PC-3 (cell line): ENCODE results near the gene MARCHF9. TPM values are rescaled to one million over a fixed set of nuclear protein-coding genes. Genes with fewer than 3 reads are reported as not detected.

ENCODE experiments used
- ATAC-seq: fragments of 200-7000 bp; cut with Tn5 transposase; 2 replicates; pipeline ENCODE4 v1.9.1; 2020; ENCODE audit warnings: mild to moderate bottlenecking, moderate library complexity
- BruUV-seq: library from RNA; stranded (reverse); fragments of 400-500 nt; replicated peaks from 2 replicates; lab custom pipeline; 2021; lab: Mats Ljungman, UMichigan
- CTCF ChIA-PET: fragments of 300-600 bp; sonication (Branson Sonifier 250); formaldehyde crosslinking; loops from one replicate; lab custom pipeline; 2022; ENCODE audit warnings: antibody characterized with exemption; lab: Charles Lee
- POLR2A ChIA-PET: fragments of 300-600 bp; sonication (Branson Sonifier 250); formaldehyde crosslinking; loops from one replicate; lab custom pipeline; 2022; ENCODE audit warnings: antibody characterized with exemption; ENCODE audit not compliant: unreplicated experiment; lab: Charles Lee
- DNase-seq: peaks from one replicate; pipeline ENCODE4 v3.0.0-alpha.2; 2015
- H2AFZ ChIP-seq: fragments of 300-600 bp; sonication (generic); 2 replicates; pipeline ENCODE4 v1.6.0; 2016; ENCODE audit warnings: antibody characterized with exemption, low read length
- H3F3A ChIP-seq: fragments of 300-600 bp; sonication (generic); one replicate; pipeline ENCODE4 v1.6.0; 2017; ENCODE audit warnings: antibody characterized with exemption, low read length, control low read depth, mild to moderate bottlenecking; ENCODE audit not compliant: unreplicated experiment
- H3K27ac ChIP-seq: fragments of 300-600 bp; sonication (generic); 2 replicates; pipeline ENCODE4 v1.5.1; 2016; ENCODE audit warnings: mild to moderate bottlenecking, low read length
- H3K27me3 ChIP-seq: fragments of 300-600 bp; sonication (generic); 2 replicates; pipeline ENCODE4 v1.6.1; 2016; ENCODE audit warnings: low read length, mixed read lengths
- H3K36me3 ChIP-seq: fragments of 300-600 bp; sonication (generic); 2 replicates; pipeline ENCODE4 v1.6.1; 2016; ENCODE audit warnings: low read depth, mixed run types, low read length, mixed read lengths
- H3K4me1 ChIP-seq: fragments of 300-600 bp; sonication (generic); 2 replicates; pipeline ENCODE4 v1.5.1; 2016; ENCODE audit warnings: low read length; ENCODE audit not compliant: insufficient read depth
- H3K4me2 ChIP-seq: fragments of 300-600 bp; sonication (generic); 2 replicates; pipeline ENCODE4 v1.6.0; 2016; ENCODE audit warnings: low read length
- H3K4me3 ChIP-seq: fragments of 300-600 bp; sonication (generic); 2 replicates; pipeline ENCODE4 v1.5.1; 2016; ENCODE audit warnings: mild to moderate bottlenecking, low read length, mixed read lengths
- H3K79me2 ChIP-seq: fragments of 300-600 bp; sonication (generic); 2 replicates; pipeline ENCODE4 v1.6.1; 2017; ENCODE audit warnings: low read length, mixed read lengths
- H3K9ac ChIP-seq: fragments of 300-600 bp; sonication (generic); 2 replicates; pipeline ENCODE4 v1.6.0; 2016; ENCODE audit warnings: mild to moderate bottlenecking, low read length
- H3K9me2 ChIP-seq: fragments of 300-600 bp; sonication (generic); replicated peaks from 2 replicates; pipeline ENCODE4 v1.6.1; 2016; ENCODE audit warnings: mixed run types, low read length, mixed read lengths
- H3K9me3 ChIP-seq: fragments of 300-600 bp; sonication (generic); 2 replicates; pipeline ENCODE4 v1.6.1; 2016; ENCODE audit warnings: low read length, mixed read lengths
- H4K20me1 ChIP-seq: fragments of 300-600 bp; sonication (generic); 2 replicates; pipeline ENCODE4 v1.6.1; 2016; ENCODE audit warnings: low read length, mixed read lengths
- CTCF ChIP-seq: fragments of 300-600 bp; sonication (generic); conservative IDR thresholded peaks from 2 replicates; pipeline ENCODE4 v1.5.1; 2017; ENCODE audit warnings: antibody characterized with exemption, low read depth, mild to moderate bottlenecking, low read length
- EZH2 ChIP-seq: fragments of 300-600 bp; sonication (generic); IDR thresholded peaks from one replicate; pipeline ENCODE4 v1.6.1; 2017; ENCODE audit warnings: antibody characterized with exemption, mild to moderate bottlenecking, low read length; ENCODE audit not compliant: unreplicated experiment
- EZH2phosphoT487 ChIP-seq: fragments of 300-600 bp; sonication (generic); IDR thresholded peaks from 2 replicates; pipeline ENCODE4 v1.6.1; 2018; ENCODE audit warnings: mild to moderate bottlenecking, antibody characterized with exemption, low read length, borderline replicate concordance
- intact Hi-C: fragments of 100-400 bp; cut with micrococcal nuclease; formaldehyde crosslinking; loops from 2 replicates; pipeline ENCODE4 v1.9.0; 2023
- total RNA-seq: library from RNA; depleted of rRNA; stranded (reverse); fragments of >200 nt; gene quantifications from 2 replicates; pipeline ENCODE4 v1.2.3, GENCODE V29; 2014

The MARCHF9 gene
- total RNA-seq, 1 experiment from 2014 or later = 13.4 TPM

GRCh38 chr12:57738661-57739237 is 16.2 kb upstream of the MARCHF9 start, which contains the start of gene AGAP2:
TSS of gene AGAP2 (minus strand) at chr12:57738742. CDS start at chr12:57738246, 496 bp downstream.
- Histone ChIP-seq H3K36me3 (no peaks in the 10 kb centered on the region), H3K27ac (no peak within 1 kb of the TSS), H3K9me3 (no peaks in the 10 kb centered on the region), H3K27me3 (peaks cover 50% of the 10 kb centered on the region), H3K4me2 (peak within 1 kb of the TSS; percentile 87), H3K9me2 (no peaks in the 10 kb centered on the region), H3K4me3 (peak within 1 kb of the TSS; percentile 64), H3F3A (no peaks in the 10 kb centered on the region), H4K20me1 (no peaks in the 10 kb centered on the region), H3K9ac (no peak within 1 kb of the TSS), H3K79me2 (no peaks in the 10 kb centered on the region), H3K4me1 (peaks cover 17% of the 10 kb centered on the region), H2AFZ (no peak within 1 kb of the TSS)
- ChIA-PET POLR2A (no interaction called here), CTCF (no interaction called here)
- intact Hi-C loops = no loop called here
- no peak for ATAC-seq
- BruUV-seq = no TSS peak
- TF ChIP-seq EZH2 = no peak
- no peak for TF ChIP-seq CTCF
- TF ChIP-seq EZH2phosphoT487 = no peak
- no peak for DNase-seq

DNA sequence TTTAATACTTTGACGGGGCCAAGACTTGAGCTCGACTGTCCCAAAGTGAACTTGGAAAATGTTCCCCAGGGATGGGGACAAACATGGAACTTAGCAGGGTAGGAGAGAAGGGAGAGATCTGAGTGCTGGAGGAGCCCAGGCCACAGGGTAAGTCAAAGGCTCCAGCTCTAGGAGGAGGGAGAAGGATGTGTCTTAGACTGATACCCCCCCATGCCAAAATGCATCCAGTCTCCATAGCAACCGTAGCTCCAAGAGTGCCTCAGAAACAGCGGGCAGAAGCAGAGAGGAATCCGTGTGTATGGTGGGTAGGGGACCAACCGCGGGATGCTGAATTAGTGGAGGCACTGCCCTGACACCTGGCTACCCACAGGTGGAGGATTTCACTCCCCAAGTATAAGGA is 15.5 kb upstream of the MARCHF9 start:
- Histone ChIP-seq H2AFZ (no peak overlapping the region), H3K4me1 (peaks cover 17% of the 10 kb centered on the region), H3K27me3 (peaks cover 50% of the 10 kb centered on the region), H3K4me2 (no peak overlapping the region), H3K27ac (no peak overlapping the region), H3K36me3 (no peaks in the 10 kb centered on the region), H4K20me1 (no peaks in the 10 kb centered on the region), H3K9me2 (no peaks in the 10 kb centered on the region), H3K9me3 (no peaks in the 10 kb centered on the region), H3K4me3 (no peak overlapping the region), H3F3A (no peaks in the 10 kb centered on the region), H3K79me2 (no peaks in the 10 kb centered on the region), H3K9ac (no peak overlapping the region)
- DNase-seq (no peak), ATAC-seq (no peak)
- CTCF ChIA-PET = no interaction called here
- intact Hi-C loops = no loop called here
- no TSS peak for BruUV-seq
- TF ChIP-seq CTCF (no peak), EZH2 (no peak), EZH2phosphoT487 (no peak)
- POLR2A ChIA-PET = no interaction called here

DNA sequence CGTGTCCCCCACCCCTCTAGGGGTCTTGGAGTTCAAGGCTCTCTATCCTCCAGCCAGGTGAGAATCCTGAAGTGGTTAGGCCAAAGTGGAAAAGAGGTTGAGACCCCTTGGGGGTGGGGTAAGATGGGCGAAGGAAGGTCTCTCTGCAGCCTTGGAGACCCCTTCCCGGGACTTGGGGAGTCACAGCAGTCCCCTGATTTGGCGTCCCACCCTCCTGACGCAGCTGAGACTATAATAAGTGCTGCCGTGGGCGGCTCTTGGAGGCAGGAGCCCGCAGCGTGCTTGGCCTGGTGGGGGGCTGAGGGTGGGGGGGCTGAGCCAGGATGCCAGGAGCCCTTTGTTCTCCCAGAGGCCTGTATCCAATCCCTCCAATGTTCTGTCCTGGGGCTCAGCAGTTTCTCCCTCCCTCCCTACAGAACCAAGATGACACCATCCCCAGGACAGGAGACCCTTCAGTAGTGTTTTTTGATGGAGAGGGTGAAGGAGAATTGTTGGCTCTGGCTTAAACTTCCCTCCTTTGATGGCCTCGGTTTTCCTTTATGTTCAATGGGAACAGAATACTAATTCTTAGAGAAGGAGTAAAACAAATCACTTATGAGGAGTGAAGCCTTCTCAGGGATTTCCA is 14.9 kb upstream of the MARCHF9 start:
- DNase-seq (no peak), ATAC-seq (no peak)
- Histone ChIP-seq H3K9me3 (no peaks in the 10 kb centered on the region), H3K79me2 (no peaks in the 10 kb centered on the region), H3K4me1 (peaks cover 17% of the 10 kb centered on the region), H4K20me1 (no peaks in the 10 kb centered on the region), H3K36me3 (no peaks in the 10 kb centered on the region), H3K4me2 (no peak overlapping the region), H3K9ac (no peak overlapping the region), H3K4me3 (no peak overlapping the region), H2AFZ (no peak overlapping the region), H3K27me3 (peaks cover 47% of the 10 kb centered on the region), H3F3A (no peaks in the 10 kb centered on the region), H3K9me2 (no peaks in the 10 kb centered on the region), H3K27ac (no peak overlapping the region)
- POLR2A ChIA-PET = no interaction called here
- BruUV-seq = no TSS peak
- CTCF ChIA-PET = no interaction called here
- intact Hi-C loops = no loop called here
- TF ChIP-seq CTCF (no peak), EZH2phosphoT487 (no peak), EZH2 (no peak)
